MV-4-11 (cell line): Measurements from ENCODE around the gene LAMA2.
A peak's percentile ranks its signal among the peaks of the same experiment; 100 is the strongest.

ENCODE experiments used
- DNase-seq: peaks from one replicate; lab custom pipeline; 2025; lab: John Stamatoyannopoulos, UW

The LAMA2 gene

GRCh38 chr6:129491436-129491835 is 608.5 kb downstream of the LAMA2 start:
- no peak for DNase-seq

DNA sequence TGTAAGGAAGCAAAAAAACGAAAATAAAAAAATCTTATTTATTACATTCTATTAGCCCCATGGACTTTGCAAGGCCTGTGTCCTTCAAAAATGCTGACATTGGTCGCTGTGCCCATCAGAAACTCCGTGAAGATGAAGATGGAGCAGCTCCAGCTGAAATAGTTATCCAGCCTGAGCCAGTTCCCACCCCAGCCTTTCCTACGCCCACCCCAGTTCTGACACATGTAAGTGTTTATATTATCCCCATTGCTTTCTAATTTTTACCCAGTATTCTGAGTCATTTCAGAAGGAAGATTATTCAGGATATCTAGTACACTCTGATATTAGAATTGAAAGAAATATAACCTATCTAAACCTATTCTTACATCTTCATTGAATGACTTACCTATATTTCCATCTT is 609.3 kb downstream of the LAMA2 start:
- DNase-seq = no peak

GRCh38 chr6:129493354-129493902 is 610.5 kb downstream of the LAMA2 start:
- no peak for DNase-seq

DNA sequence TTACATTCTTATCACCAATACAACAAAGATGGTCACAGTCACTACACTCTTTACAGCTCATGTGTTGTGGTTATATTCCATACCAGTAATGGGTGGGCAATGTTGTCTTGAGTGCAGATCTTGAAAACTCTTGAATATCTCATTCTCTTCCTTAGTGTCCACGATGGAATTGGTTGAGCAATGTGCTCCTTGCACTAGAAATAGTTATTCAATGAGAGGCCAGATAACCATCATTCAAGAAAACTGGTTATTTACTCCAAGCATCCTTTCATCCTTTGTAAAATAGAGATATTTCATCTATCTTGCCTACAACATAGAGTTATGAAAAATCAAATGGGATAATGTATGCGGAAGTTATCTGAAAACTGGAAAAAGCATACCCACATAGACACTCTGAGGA is 611.2 kb downstream of the LAMA2 start:
- no peak for DNase-seq

DNA sequence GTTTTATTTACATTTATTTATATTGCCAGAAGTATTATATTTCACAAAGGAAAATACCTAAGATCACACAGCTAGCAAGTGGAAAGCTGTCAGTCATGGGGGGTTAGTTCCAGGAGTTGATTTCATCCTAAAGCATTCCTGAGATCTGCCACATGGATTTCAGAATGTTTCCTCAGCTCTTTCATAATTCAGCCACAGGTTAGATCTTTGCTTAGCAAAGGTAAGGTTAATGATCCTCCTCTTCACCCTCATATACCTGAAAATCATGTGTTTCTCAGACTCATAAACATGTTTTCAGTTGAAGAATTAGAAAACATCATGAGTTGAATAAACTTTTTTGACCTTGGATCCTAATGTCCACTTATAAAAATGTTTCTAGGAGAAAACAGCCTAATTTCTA is 611.6 kb downstream of the LAMA2 start:
- no peak for DNase-seq

DNA sequence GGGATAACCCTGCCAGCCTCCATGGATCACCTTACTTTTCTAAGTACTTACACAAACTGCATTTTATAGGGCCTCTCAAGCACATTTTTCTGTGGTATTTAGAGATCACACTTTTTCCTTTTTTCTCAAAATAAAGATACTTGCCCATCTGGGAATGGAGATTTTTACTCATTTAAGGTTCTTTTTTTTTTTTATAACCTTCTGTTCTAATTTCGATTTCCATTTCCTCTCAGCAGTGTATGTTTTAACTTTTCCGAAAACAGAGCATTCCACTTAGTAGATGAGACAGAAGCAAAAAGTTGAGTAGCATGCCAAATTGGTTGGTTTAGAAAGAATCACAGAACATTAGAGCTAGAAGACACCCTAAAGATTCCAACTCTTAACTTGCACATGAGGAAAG is 612.7 kb downstream of the LAMA2 start:
- DNase-seq = no peak

DNA sequence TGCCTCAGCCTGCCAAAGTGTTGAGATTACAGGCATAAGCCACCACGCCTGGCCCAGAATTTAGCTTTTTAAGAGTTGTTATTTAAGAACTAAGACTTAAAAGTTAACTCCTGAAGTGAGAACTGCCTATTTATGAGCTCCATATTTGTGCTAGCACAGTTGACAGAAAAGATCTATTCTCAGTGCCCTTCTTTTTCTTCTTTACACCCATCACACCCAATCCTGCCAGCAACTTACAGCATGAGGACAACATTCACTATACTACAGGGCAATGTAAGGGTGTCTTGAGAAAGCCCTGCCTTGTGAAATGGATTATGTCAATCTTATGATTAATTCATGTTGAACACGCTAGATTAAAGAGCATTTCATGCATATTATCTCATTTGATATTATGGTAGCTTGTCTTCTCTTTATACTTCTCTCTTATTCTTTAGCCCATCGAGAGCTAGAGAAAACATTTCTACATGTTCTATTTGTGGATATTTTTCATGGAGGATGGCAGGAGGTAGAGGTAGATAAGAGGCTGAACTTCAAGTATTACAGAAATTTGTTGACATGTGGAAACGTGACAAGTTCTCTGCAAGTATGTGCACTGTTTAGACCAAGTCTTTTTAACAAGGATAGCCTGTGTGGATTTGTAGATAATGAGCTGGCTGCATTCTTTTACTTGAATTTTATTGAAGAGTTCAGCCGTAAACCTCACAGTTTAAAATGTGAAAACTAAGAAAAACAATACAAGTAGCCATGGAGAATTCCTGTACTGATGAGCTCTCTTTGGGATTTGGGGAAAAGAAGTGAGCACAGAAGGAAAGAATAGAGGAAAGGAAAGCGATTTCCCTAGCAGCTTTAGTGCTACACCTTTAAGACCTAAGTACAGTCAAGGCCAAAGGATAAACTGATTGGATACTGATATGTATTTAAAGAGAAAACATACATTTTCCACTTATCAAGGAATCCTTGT is 614.8 kb downstream of the LAMA2 start:
- no peak for DNase-seq

DNA sequence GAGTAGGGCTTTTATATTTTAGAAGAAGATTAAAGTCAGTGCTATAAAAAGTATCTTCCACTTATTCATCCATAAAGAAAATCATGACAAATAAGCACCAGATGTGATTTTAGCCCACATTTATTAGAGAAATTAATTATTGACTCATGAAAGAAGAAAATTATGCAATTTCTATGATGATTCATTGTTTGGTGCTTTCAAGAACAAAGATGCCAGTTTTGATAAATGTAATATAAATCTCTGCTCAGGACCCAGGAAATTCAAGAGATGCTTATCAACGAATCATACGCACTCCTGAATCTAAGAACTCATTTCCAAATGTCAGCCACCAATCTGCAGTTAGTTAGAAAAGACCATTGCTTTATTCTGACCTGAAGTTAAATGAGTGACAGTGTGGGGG is 615.6 kb downstream of the LAMA2 start:
- DNase-seq = no peak

DNA sequence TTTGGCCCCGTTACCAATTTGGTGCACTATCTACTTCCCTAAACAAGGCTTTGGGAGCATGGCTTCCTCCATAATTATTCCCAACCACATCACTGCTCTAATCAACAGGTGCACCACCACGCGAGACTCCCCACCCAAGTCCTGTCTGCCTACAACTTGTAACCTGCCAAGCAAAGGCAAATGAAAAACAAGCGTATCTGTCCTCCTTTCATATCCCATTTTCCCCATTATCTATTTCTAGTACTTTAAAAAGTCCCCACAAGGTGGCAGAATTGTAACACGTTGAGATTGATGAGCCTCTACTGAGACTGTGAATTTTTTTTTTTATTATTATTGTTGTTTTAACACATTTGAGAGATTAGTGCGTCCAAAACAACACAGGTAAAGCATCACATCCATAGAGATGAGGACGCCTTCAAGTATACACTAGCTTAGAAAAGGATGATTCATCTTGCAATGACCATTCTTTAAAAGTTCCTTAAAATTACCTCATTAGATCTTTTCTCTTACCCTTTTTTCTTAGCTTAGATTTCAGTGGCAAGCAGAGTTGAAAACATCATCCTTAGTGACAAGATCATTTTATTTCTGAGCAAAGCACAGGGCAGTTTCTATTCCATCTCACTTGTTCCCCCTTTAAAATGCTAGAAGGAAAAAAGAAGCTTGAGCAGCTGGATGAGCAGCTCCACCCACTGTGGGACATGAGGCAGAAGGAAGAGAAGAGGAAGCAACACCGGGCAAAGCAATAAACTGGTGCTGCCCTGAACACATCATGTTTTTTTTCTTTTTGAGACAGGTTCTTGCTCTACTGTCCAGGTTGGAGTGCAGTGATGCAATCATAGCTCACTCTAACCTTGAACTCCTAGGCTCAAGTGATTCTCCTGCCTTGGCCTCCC is 616.3 kb downstream of the LAMA2 start:
- peak; percentile 78 for DNase-seq

DNA sequence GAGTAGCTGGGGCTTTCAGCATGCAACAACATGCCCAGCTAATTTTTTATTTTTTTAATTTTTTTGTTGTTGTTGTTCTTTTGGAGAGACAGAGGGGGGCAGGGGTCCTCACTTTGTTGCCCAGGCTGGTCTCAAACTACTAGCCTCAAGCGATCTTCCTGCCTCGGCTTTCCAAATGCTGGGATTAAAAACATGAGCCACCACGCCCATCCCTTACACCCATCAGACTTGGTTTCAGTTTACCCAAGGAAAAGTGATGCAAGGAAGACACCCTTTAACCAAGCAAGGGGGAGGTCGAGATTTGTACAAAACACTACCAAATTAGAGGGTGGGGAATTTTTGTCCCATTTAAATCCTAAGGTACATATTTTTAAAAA is 616.9 kb downstream of the LAMA2 start:
- DNase-seq = no peak

DNA sequence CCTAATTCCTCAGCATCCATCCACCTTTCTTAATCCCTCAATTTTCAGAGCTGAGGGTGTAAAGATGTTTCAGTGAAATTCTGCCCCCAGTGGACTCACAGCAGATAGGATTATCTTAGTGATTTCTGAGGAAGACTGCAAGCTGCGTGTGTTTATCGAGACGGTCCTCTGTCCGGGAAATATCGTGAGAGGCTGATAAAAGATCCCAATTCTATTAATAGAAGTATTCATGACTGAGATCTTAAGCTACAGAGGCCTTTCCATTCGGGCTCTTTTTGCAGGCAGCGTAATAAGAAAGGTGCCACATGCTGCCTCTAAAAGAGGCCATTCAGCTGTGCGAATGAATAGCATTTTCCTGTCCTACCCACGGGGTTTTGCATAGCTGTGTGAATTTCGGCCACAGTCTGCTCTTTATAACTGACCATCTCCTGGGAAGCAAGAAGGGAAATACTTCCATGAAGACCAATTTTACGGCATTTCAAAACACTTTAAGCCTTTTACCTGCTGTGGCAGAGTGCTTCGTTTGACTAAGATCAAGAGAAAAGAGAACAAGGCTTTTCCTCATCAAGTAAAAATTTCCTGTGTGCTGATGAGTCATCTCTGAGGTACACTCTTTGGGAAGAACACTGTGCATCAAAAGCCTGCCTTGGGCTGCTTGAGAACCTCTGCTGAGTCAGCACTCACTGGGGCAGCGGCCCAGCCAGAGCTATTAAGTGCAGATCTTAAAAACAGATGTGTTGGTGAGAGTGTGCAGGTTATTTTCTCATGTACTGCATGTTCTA is 618.2 kb downstream of the LAMA2 start:
- DNase-seq = peak; percentile 46

GRCh38 chr6:129501740-129502660 is 619.1 kb downstream of the LAMA2 start:
- DNase-seq = no peak

DNA sequence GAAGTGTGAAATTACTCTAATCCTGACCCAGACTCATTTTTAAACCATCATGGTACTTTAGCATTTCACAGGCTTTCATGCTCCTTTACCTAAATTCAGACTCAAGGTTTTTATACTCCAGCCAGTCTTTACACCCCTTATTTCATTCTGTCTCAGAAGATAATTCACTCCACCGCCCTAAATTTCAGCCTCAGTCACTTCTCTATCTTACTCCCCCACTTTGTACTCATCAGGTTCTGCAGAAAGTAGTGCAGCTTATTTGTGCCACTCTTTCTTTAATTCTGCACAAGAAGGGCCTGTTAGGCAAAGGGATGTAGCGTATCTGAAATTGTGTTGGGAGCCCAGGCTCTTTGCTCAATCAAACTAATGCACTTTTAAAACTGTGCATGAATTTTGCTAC is 621.5 kb downstream of the LAMA2 start:
- DNase-seq = no peak

DNA sequence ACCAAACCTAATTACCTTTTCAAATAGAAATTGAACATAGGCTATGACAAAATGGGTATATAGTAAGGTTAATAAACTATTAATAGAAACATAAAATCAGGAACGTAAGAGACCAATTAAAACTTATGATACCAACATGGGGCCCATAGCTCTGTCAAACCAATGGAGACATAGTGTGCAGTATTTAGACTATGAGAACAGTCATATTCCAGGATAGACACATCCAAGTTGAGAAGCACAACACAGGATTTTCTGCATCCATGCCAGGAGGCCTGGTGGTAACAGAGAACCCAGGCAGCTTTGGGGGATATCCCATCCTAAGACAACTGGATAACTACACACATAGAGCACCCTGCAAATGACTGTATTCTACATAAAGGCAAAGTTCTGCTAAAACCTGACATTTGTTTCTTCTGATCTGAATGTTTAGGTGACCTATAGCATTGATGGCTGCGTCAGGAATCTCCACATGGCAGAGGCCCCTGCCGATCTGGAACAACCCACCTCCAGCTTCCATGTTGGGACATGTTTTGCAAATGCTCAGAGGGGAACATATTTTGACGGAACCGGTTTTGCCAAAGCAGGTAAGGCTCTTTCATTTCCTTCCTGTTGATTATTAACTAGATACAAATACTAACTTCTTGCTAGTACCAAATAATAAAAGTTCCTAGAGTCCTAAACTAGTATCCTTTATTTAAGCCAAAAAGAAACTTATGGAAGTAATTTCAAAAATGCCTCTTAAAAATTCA is 624.3 kb downstream of the LAMA2 start:
- no peak for DNase-seq

DNA sequence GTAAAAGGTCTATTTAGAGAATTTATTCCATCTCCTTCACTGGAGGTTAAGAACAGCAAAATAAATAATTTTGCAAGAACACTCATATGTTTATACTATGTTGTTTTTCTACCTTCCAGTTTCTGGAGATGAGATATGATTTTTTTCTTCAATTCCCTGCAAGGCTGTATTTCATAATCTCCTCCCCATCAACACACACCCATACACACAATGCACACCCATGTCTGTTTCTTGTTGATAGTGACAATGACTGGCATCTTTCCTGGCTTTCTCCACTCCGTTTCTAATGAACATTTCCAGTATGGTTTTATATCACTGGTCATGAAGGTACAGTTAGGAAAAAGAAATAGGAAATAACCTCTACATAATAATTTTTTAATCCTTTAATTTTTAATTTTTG is 624.9 kb downstream of the LAMA2 start:
- DNase-seq = no peak

DNA sequence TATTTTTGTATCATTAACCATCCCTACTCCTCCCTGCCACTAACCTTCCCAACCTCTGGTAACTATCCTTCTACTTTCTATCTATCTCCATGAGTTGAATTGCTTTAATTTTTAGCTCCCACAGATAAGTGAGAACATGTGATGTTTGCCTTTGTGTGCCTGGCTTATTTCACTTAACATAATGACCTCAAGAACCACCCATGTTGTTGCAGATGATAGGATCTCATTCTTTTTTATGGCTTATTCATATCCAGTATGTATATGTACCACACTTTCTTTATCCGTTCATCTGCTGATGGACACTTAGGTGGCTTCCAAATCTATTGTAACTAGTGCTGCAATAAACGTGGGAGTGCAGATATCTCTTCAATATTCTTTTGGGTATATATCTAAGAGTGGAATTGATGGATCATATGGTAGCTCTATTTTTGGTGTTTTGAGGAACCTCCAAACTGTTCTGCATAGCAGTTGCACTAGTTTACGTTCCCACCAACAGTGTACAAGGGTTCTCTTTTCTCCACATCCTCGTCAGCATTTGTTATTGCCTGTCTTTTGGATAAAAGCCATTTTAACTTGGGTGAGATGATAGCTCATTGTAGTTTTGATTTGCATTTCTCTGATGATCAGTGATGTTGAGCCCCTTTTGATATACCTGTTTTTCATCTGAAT is 625.7 kb downstream of the LAMA2 start:
- DNase-seq = no peak

DNA sequence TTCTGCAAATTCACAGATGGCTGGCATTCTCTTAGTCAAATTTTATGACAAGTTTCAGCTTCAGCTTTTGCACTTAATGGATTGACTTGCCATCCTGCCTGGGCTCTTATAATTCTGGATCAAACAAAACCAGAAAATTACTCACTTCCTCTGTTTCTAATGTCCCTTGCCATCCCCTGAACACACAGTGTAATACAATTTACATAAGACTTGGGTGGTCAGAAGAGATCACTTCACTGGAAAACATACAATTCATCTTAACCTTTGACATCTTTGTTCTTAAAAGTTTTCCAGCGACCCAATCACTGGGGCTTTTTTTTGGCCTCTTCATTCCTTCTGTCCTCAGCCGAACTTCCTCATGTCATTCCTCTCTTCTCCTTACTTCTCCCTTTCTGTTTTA is 628.0 kb downstream of the LAMA2 start:
- peak; percentile 60 for DNase-seq

- DNase-seq = no peak
These were observed 630.5 kb downstream of the LAMA2 start for GRCh38 chr6:129513471-129513870.

GRCh38 chr6:129515004-129515403 is 632.1 kb downstream of the LAMA2 start:
- DNase-seq = no peak
